K562 (cell line): ENCODE data around the gene MASP1. TPM values are rescaled to one million over a fixed set of nuclear protein-coding genes. Genes with fewer than 3 reads are reported as not detected.

Source experiments
- ATAC-seq: fragments of 200-7000 bp; cut with Tn5 transposase; 3 replicates; pipeline ENCODE4 v1.9.1; 2020; ENCODE audit warnings: moderate library complexity
- BruUV-seq: library from RNA; stranded (reverse); fragments of 400-500 nt; replicated peaks from 2 replicates; lab custom pipeline; 2021; lab: Mats Ljungman, UMichigan
- CTCF ChIA-PET: fragments of 300-600 bp; formaldehyde crosslinking; extraction: SDS; loops from one replicate; lab custom pipeline; 2021; ENCODE audit warnings: low intra/inter-chr PET ratio; lab: Yijun Ruan, JAX
- POLR2A ChIA-PET: fragments of 300-600, 350-650 bp; sonication (Branson Sonifier 250); formaldehyde crosslinking; extraction: SDS; loops from one replicate; lab custom pipeline; 2021; ENCODE audit warnings: antibody characterized with exemption, inconsistent platforms; lab: Yijun Ruan, JAX
- DNase-seq, 4 experiments: peaks; one replicate each; pipeline versions ENCODE4 v3.0.0 to v3.0.0-alpha.2; 2011 to 2018; ENCODE audit warnings: low spot score in 3 of 4, mixed read lengths in 3 of 4; ENCODE audit errors: extremely low read depth in 1 of 4
- FAIRE-seq: peaks from 2 replicates; lab custom pipeline; 2011; peaks lifted over from hg19 to GRCh38; lab: Jason Lieb, UNC
- H2AFZ ChIP-seq: 2 replicates; pipeline ENCODE4 v1.6.0; 2011; ENCODE audit warnings: low read depth, low read length, control low read depth, inconsistent platforms
- H3K27ac ChIP-seq: fragments of 200-600 bp; 3 replicates; pipeline ENCODE4 v1.8.0; 2011; ENCODE audit warnings: low read depth, mild to moderate bottlenecking, control low read depth, inconsistent platforms, low read length, moderate library complexity, mixed read lengths; ENCODE audit errors: extremely low read depth
- H3K27me3 ChIP-seq, 2 experiments: fragments of 300-600 bp in 1 of 2; 2 replicates in 1 of 2; 3 replicates in 1 of 2; pipeline versions ENCODE4 v1.6.0 to v1.8.0; 2011; ENCODE audit warnings: inconsistent platforms in 2 of 2, low read length in 2 of 2, mild to moderate bottlenecking in 1 of 2, mixed read lengths in 1 of 2, moderate library complexity in 1 of 2; ENCODE audit not compliant: control insufficient read depth in 2 of 2, insufficient read depth in 2 of 2
- H3K36me3 ChIP-seq: fragments of 300-600 bp; 3 replicates; pipeline ENCODE4 v1.8.0; 2011; ENCODE audit warnings: mild to moderate bottlenecking, low read length, inconsistent platforms; ENCODE audit not compliant: control insufficient read depth, insufficient read depth
- H3K4me1 ChIP-seq, 2 experiments: fragments of 200-600 bp in 1 of 2; replicated peaks in 1 of 2; 2 replicates in 1 of 2; 3 replicates in 1 of 2; pipeline versions ENCODE4 v1.5.1 to v1.8.0; 2011; ENCODE audit warnings: inconsistent platforms in 2 of 2, low read length in 2 of 2, mild to moderate bottlenecking in 1 of 2, mixed read lengths in 1 of 2, moderate library complexity in 1 of 2; ENCODE audit not compliant: control insufficient read depth in 2 of 2, insufficient read depth in 2 of 2
- H3K4me2 ChIP-seq: 2 replicates; pipeline ENCODE4 v1.6.1; 2011; ENCODE audit warnings: low read length, control low read depth, inconsistent platforms, mixed read lengths; ENCODE audit not compliant: insufficient read depth
- H3K4me3 ChIP-seq: fragments of 200-600 bp; sonication (generic), shearing (Covaris generic); 2 replicates; pipeline ENCODE4 v1.5.1; 2016; ENCODE audit warnings: control low read depth, inconsistent platforms
- H3K79me2 ChIP-seq: fragments of 200-600 bp; 3 replicates; pipeline ENCODE4 v1.8.0; 2011; ENCODE audit warnings: low read length, inconsistent platforms; ENCODE audit not compliant: control insufficient read depth, insufficient read depth
- H3K9ac ChIP-seq, 2 experiments: 2 replicates each; pipeline versions ENCODE4 v1.6.0 to v1.6.1; 2011; ENCODE audit warnings: low read depth in 2 of 2, low read length in 2 of 2, control low read depth in 1 of 2, inconsistent platforms in 1 of 2, mild to moderate bottlenecking in 1 of 2, mixed read lengths in 1 of 2; ENCODE audit not compliant: insufficient read depth in 1 of 2
- H3K9me1 ChIP-seq: one replicate; pipeline ENCODE4 v1.6.0; 2011; ENCODE audit warnings: inconsistent platforms, mild to moderate bottlenecking, low read length, moderate library complexity; ENCODE audit not compliant: control insufficient read depth, insufficient read depth
- H3K9me3 ChIP-seq: replicated peaks from 2 replicates; pipeline ENCODE4 v1.5.1; 2011; ENCODE audit warnings: low read depth, low read length, inconsistent platforms; ENCODE audit not compliant: control insufficient read depth, insufficient read depth
- H4K20me1 ChIP-seq: replicated peaks from 2 replicates; pipeline ENCODE4 v1.6.1; 2011; ENCODE audit warnings: low read length, inconsistent platforms, mixed read lengths; ENCODE audit not compliant: control insufficient read depth, insufficient read depth
- E4F1 ChIP-seq: fragments of 250-450 bp; sonication (Bioruptor Pico); IDR thresholded peaks from 2 replicates; pipeline ENCODE4 v1.5.0; 2021; ENCODE audit warnings: mild to moderate bottlenecking, borderline replicate concordance
- HDAC1 ChIP-seq, 2 experiments: fragments of 450-650 bp; IDR thresholded peaks; 2 replicates each; pipeline ENCODE4 v1.6.1; 2016 to 2017; ENCODE audit warnings: inconsistent platforms in 1 of 2, mild to moderate bottlenecking in 1 of 2, moderate library complexity in 1 of 2
- KHSRP ChIP-seq: fragments of 450-650 bp; IDR thresholded peaks from 2 replicates; pipeline ENCODE4 v1.6.1; 2017
- REST ChIP-seq, 2 experiments: fragments of 450-650 bp; formaldehyde crosslinking in 1 of 2; IDR thresholded peaks; 2 replicates each; pipeline versions ENCODE4 v1.4.0 to v1.6.1; 2014 to 2020; ENCODE audit warnings: mild to moderate bottlenecking in 2 of 2, borderline replicate concordance in 1 of 2, low read depth in 1 of 2
- TRIM25 ChIP-seq: fragments of 450-650 bp; IDR thresholded peaks from 2 replicates; pipeline ENCODE4 v1.7.0; 2016; ENCODE audit warnings: borderline replicate concordance
- ZNF77 ChIP-seq: fragments of 250-450 bp; sonication (Bioruptor Pico); IDR thresholded peaks from 2 replicates; pipeline ENCODE4 v1.5.0; 2020
- WGBS: fragments of 100-300 bp; shearing (Covaris generic); methylation state at CpG from one replicate; pipeline ENCODE4 v1.1.6; 2016; ENCODE audit warnings: low coverage, mixed read lengths; ENCODE audit not compliant: insufficient coverage; ENCODE audit errors: missing lambda C conversion rate; 5-methylcytosine and 5-hydroxymethylcytosine counted together
- in situ Hi-C: fragments of 300-500 bp; cut with MboI; formaldehyde crosslinking; loops from 4 replicates; pipeline ENCODE4 v1.15.0; 2018; ENCODE audit warnings: inconsistent platforms, mixed read lengths
- intact Hi-C: fragments of 100-400 bp; cut with micrococcal nuclease; formaldehyde crosslinking; loops from 2 replicates; pipeline ENCODE4 v1.14.2; 2022
- polyA plus RNA-seq, 8 experiments: library from polyadenylated mRNA; depleted of rRNA in 4 of 8; stranded (reverse) in 5 of 8; unstranded in 3 of 8; fragments of >200 nt; fragmentation: Nextera tagmentation in 2 of 8; fragmentation: Illumina TruSeq in 1 of 8; extraction: Ambion mirVana in 2 of 8; extraction: Trizol in 1 of 8; gene quantifications; 2 replicates each; pipeline versions ENCODE4 v1.2.1 to v1.2.3, GENCODE V29; 2011 to 2014; ENCODE audit warnings: inconsistent platforms in 1 of 8, missing spikeins in 1 of 8
- total RNA-seq, 7 experiments: library from RNA; depleted of rRNA in 6 of 7; stranded (reverse); fragments of >200 nt in 6 of 7; fragmentation: Illumina TruSeq in 2 of 7; extraction: Trizol in 2 of 7; gene quantifications; 2 replicates each; pipeline versions ENCODE4 v1.2.1 to v1.2.3, GENCODE V29; 2011 to 2021; ENCODE audit warnings: low replicate concordance in 1 of 7

The MASP1 gene
- total and polyA plus RNA-seq, 9 of the 15 experiments (the other 6 are each of a cell fraction or from before 2014, with no cell fraction given): 0.03 to 0.24 (median 0.20) TPM; not detected in 3

GRCh38 chr3:187314176-187314575 lies 22.6 kb upstream of the MASP1 start:
- Histone ChIP-seq H3K79me2 (no peaks in the 10 kb centered on the region), H3K36me3 (no peaks in the 10 kb centered on the region), H3K4me2 (no peak overlapping the region), H3K4me3 (no peak overlapping the region), H3K9ac (no peak overlapping the region), H3K4me1 (no peaks in the 10 kb centered on the region; a peak in 1 of 5 replicates), H2AFZ (no peak overlapping the region), H3K27me3 (no peaks in the 10 kb centered on the region), H3K9me3 (no peaks in the 10 kb centered on the region), H3K27ac (no peak overlapping the region), H3K9me1 (no peaks in the 10 kb centered on the region)
- intact Hi-C loops: loop anchor here (10.0 kb wide), 1 partner anchor 121 kb away; no protein-coding TSS in a partner anchor
- ChIA-PET CTCF (no interaction called here), POLR2A (interaction anchor here (0.7 kb wide), 1 partner anchor 18 kb away, joined by 4 read pairs; no protein-coding TSS in a partner anchor)
- BruUV-seq: no TSS peak
- no peak for ATAC-seq
- DNase-seq: no peak
- in situ Hi-C loops: no loop called here
- no peak for FAIRE-seq
- WGBS: 0% methylated on average over 5 of the region's 5 CpGs
- TF ChIP-seq KHSRP (no peak), REST (IDR thresholded peaks at IDR 0.05; ENCODE audit: borderline replicate concordance) (no peak), REST (CRISPR knock-in tag; IDR thresholded peaks at IDR 0.05; ENCODE audit: low read depth) (no peak), HDAC1 (IDR thresholded peaks at IDR 0.05) (no peak), ZNF77 (no peak), TRIM25 (no peak), E4F1 (no peak)
- TF ChIP-seq, all 486 proteins: peak for 0
- no peaks in the 10 kb centered on the region for H4K20me1 ChIP-seq
